ENCODE results near the gene PTEN. TPM values are rescaled to one million over a fixed set of nuclear protein-coding genes. Genes with fewer than 3 reads are reported as not detected.
A peak's percentile ranks its signal among the peaks of the same experiment; 100 is the strongest.
"Not testable (repeated sequence)": the region's sequence is repeated elsewhere in the genome, so short reads cannot be mapped to it uniquely, and the experiment has no call there.

PTEN gene
- total RNA-seq, 4 donors from 2014 or later = 69.1 to 141 (median 91.8) TPM

GRCh38 chr10:87847550-87847949 is 15.9 kb upstream of the PTEN start:
- TF ChIP-seq POLR2A (IDR thresholded peaks at IDR 0.05) (no peak), EP300 (IDR thresholded peaks at IDR 0.05) (no peak), POLR2AphosphoS5 (IDR thresholded peaks at IDR 0.05) (no peak)
- TF ChIP-seq, protein P1, sequence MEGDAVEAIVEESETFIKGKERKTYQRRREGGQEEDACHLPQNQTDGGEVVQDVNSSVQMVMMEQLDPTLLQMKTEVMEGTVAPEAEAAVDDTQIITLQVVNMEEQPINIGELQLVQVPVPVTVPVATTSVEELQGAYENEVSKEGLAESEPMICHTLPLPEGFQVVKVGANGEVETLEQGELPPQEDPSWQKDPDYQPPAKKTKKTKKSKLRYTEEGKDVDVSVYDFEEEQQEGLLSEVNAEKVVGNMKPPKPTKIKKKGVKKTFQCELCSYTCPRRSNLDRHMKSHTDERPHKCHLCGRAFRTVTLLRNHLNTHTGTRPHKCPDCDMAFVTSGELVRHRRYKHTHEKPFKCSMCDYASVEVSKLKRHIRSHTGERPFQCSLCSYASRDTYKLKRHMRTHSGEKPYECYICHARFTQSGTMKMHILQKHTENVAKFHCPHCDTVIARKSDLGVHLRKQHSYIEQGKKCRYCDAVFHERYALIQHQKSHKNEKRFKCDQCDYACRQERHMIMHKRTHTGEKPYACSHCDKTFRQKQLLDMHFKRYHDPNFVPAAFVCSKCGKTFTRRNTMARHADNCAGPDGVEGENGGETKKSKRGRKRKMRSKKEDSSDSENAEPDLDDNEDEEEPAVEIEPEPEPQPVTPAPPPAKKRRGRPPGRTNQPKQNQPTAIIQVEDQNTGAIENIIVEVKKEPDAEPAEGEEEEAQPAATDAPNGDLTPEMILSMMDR (IDR thresholded peaks at IDR 0.05) = no peak
- no peaks in the 10 kb centered on the region for H3K36me3 ChIP-seq
- H3K4me1 ChIP-seq = peaks cover 6% of the 10 kb centered on the region

DNA sequence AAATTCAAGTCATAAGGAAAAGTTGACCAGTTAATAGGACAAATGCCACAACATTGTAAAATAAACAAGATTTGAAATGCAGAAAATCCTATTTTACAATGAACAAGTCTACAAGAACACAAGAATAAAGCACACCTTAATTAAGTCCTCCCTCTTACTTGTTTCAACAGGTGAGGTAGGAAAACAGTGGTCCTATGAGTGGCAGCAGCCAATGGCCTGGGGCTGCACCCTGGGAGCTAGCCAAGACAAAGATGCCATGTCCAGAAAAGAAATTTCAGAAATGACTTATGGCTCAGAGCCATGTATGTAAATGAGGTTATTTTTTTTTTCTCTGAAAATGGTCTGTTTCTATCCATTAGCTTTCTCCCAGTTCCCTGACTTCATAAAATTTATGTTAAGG is 14.4 kb upstream of the PTEN start:
- H3K4me3 ChIP-seq = no peak overlapping the region
- no peaks in the 10 kb centered on the region for H3K36me3 ChIP-seq
- no peaks in the 10 kb centered on the region for H3K4me1 ChIP-seq
- H3K27ac ChIP-seq = no peak overlapping the region
- H3K27me3 ChIP-seq = no peaks in the 10 kb centered on the region
- DNase-seq (ENCODE audit: low spot score in 2 of 2) = no peak
- no peaks in the 10 kb centered on the region for H3K9me3 ChIP-seq
- TF ChIP-seq EP300 (IDR thresholded peaks at IDR 0.05) (no peak), POLR2A (IDR thresholded peaks at IDR 0.05) (no peak), POLR2AphosphoS5 (IDR thresholded peaks at IDR 0.05) (no peak)
- TF ChIP-seq, protein P1 (IDR thresholded peaks at IDR 0.05) = no peak

More at GRCh38 chr10:87847550-87847949, 15.9 kb upstream of the PTEN start:
- Histone ChIP-seq H3K4me3 (no peak overlapping the region), H3K9me3 (no peaks in the 10 kb centered on the region), H3K27me3 (no peaks in the 10 kb centered on the region), H3K27ac (no peak overlapping the region)
- DNase-seq (ENCODE audit: low spot score in 2 of 2) = no peak

GRCh38 chr10:87850742-87851205 is 12.7 kb upstream of the PTEN start:
- no peak for TF ChIP-seq POLR2A (IDR thresholded peaks at IDR 0.05)
- no peak for TF ChIP-seq POLR2AphosphoS5 (IDR thresholded peaks at IDR 0.05)
- TF ChIP-seq, protein P1 (IDR thresholded peaks at IDR 0.05) = peak; percentile 23 to 44
- DNase-seq (ENCODE audit: low spot score in 2 of 2) = no peak
- Histone ChIP-seq H3K4me3 (no peak overlapping the region), H3K27ac (no peak overlapping the region), H3K36me3 (no peaks in the 10 kb centered on the region), H3K27me3 (no peaks in the 10 kb centered on the region), H3K4me1 (no peaks in the 10 kb centered on the region), H3K9me3 (no peaks in the 10 kb centered on the region)
- 19% methylated on average over 5 of the region's 5 CpGs for WGBS

DNA sequence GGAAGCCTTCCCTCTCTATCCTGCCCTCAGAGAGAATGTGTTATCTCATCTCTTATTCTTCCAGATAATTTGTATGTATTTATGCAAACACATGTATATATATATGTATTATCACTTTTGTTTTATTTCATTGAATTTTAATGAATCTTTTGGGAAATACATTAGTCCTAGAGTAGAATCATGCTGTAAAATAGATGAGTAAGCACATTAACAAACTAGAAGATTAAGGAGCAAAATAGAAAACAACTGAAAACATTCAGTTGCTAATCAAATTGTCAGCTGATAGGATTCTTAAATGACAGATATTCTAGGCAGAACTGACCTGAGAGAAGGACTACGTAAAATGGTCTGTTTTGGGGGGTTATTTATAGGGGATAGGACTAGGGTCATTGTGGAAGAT is 11.3 kb upstream of the PTEN start:
- WGBS = 93% methylated on average over 1 of the region's 1 CpG
- no peak overlapping the region for H3K27ac ChIP-seq
- DNase-seq (ENCODE audit: low spot score in 2 of 2) = no peak
- H3K4me1 ChIP-seq = no peaks in the 10 kb centered on the region
- H3K9me3 ChIP-seq = no peaks in the 10 kb centered on the region
- H3K27me3 ChIP-seq = no peaks in the 10 kb centered on the region
- TF ChIP-seq EP300 (IDR thresholded peaks at IDR 0.05) (no peak), POLR2A (IDR thresholded peaks at IDR 0.05) (no peak), POLR2AphosphoS5 (IDR thresholded peaks at IDR 0.05) (no peak)
- TF ChIP-seq, protein P1 (IDR thresholded peaks at IDR 0.05) = no peak
- no peak overlapping the region for H3K4me3 ChIP-seq
- no peaks in the 10 kb centered on the region for H3K36me3 ChIP-seq

GRCh38 chr10:87855247-87855646 is 8.2 kb upstream of the PTEN start:
- H3K27ac ChIP-seq; DNase-seq (ENCODE audit: low spot score in 2 of 2); H3K4me1 ChIP-seq; H3K9me3 ChIP-seq; H3K36me3 ChIP-seq; H3K27me3 ChIP-seq; H3K4me3 ChIP-seq: not testable (repeated sequence)
- over 99% methylated on average over 5 of the region's 5 CpGs for WGBS

DNA sequence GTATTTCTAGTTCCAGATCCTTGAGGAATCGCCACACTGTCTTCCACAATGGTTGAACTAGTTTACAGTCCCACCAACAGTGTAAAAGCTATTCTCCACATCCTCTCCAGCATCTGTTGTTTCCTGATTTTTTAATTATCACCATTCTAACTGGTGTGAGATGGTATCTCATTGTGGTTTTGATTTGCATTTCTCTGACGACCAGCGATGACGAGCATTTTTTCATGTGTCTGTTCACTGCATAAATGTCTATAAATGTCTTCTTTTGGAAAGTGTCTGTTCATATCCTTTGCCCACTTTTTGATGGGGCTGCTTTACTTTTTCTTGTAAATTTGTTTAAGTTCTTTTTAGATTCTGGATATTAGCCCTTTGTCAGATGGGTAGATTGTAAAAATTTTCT is 7.8 kb upstream of the PTEN start:
- not testable (repeated sequence) for H3K27me3 ChIP-seq; H3K27ac ChIP-seq; H3K4me3 ChIP-seq; H3K9me3 ChIP-seq; DNase-seq (ENCODE audit: low spot score in 2 of 2); H3K36me3 ChIP-seq; H3K4me1 ChIP-seq
- 92% methylated on average over 4 of the region's 4 CpGs for WGBS
